Lung (tissue), 12 donors: ENCODE results near the gene GULP1. TPM values are rescaled to one million over a fixed set of nuclear protein-coding genes. Genes with fewer than 3 reads are reported as not detected.

Experiments used
- ATAC-seq: fragments of 200-7000 bp; cut with Tn5 transposase; one replicate; pipeline ENCODE4 v1.9.1; 2020; ENCODE audit warnings: moderate number of reproducible peaks; ENCODE audit not compliant: insufficient read depth, low FRiP score
- DNase-seq, 3 donors: peaks; one replicate each; pipeline ENCODE4 v3.0.0-alpha.2; 2013 to 2017
- H3K27ac ChIP-seq, 2 donors: one replicate each; pipeline ENCODE4 v1.5.1; 2013; ENCODE audit warnings: mild to moderate bottlenecking in 2 of 2, moderate library complexity in 2 of 2, control low read depth in 1 of 2, inconsistent platforms in 1 of 2, low read depth in 1 of 2, low read length in 1 of 2
- H3K27me3 ChIP-seq, 3 donors: one replicate each; pipeline ENCODE4 v1.5.1; 2013; ENCODE audit warnings: low read length in 2 of 3; ENCODE audit not compliant: control insufficient read depth in 3 of 3, insufficient read depth in 3 of 3
- H3K36me3 ChIP-seq, 4 donors: one replicate each; pipeline ENCODE4 v1.5.1; 2013; ENCODE audit warnings: low read length in 4 of 4, mild to moderate bottlenecking in 1 of 4, moderate library complexity in 1 of 4; ENCODE audit not compliant: control insufficient read depth in 4 of 4, insufficient read depth in 4 of 4
- H3K4me1 ChIP-seq, 5 donors: one replicate each; pipeline ENCODE4 v1.5.1; 2013; ENCODE audit warnings: low read length in 5 of 5, mild to moderate bottlenecking in 2 of 5, moderate library complexity in 1 of 5; ENCODE audit not compliant: control insufficient read depth in 5 of 5, insufficient read depth in 5 of 5
- H3K4me3 ChIP-seq: one replicate; pipeline ENCODE4 v1.5.1; 2013; ENCODE audit warnings: mild to moderate bottlenecking, control low read depth, moderate library complexity
- H3K9ac ChIP-seq, 2 donors: one replicate each; pipeline ENCODE4 v1.5.1; 2013; ENCODE audit warnings: low read length in 2 of 2, control low read depth in 1 of 2; ENCODE audit not compliant: insufficient read depth in 1 of 2
- H3K9me3 ChIP-seq, 4 donors: one replicate each; pipeline ENCODE4 v1.5.1; 2013; ENCODE audit warnings: low read length in 3 of 4, mild to moderate bottlenecking in 1 of 4, moderate library complexity in 1 of 4; ENCODE audit not compliant: control insufficient read depth in 4 of 4, insufficient read depth in 3 of 4
- WGBS, 2 donors: extraction: QIAGEN DNeasy Blood & Tissue Kit; methylation state at CpG; one replicate each; pipeline ENCODE4 v1.1.7; 2013; 5-methylcytosine and 5-hydroxymethylcytosine counted together
- polyA plus RNA-seq, 2 donors: library from polyadenylated mRNA; stranded (reverse); fragments of 200-250 nt; gene quantifications; one replicate each; pipeline ENCODE4 v1.2.1, GENCODE V29; 2013
- total RNA-seq, 2 donors: library from RNA; depleted of rRNA in 1 of 2; stranded (reverse); fragments of >200 nt in 1 of 2; gene quantifications; one replicate each; pipeline ENCODE4 v1.2.1, GENCODE V29; 2014 to 2021
- TF ChIP-seq, protein P1 (sequence below): IDR thresholded peaks from 2 replicates; pipeline ENCODE4 v1.5.1; 2012; ENCODE audit warnings: mild to moderate bottlenecking; ENCODE audit errors: control extremely low read depth, extremely low read depth
- donor health status: control.
- donor health status: control.
- donor health status: Bipolar disorder and iron deficiency.
- donor health status: healthy.
- donor health status: DM: yes; HTN: yes; CAD: no.

GULP1 gene
- total and polyA plus RNA-seq, 4 donors = 9.1 to 86.7 (median 20.1) TPM

- WGBS, 2 donors = 82 to 83% methylated on average over 4 of the region's 4 CpGs
- ATAC-seq (no peak), DNase-seq (peak in 2 of 3 donors; percentile 74 to 77)
These were observed 201.1 kb downstream of the GULP1 start for GRCh38 chr2:188492751-188493150.

GRCh38 chr2:188494906-188495305 is 203.2 kb downstream of the GULP1 start:
- ATAC-seq (no peak), DNase-seq (no peak)
- Histone ChIP-seq H3K9ac (no peak overlapping the region), H3K27ac (no peak overlapping the region), H3K4me1 (peaks cover 0 to 19% (median 0%) of the 10 kb centered on the region in 5 donors), H3K4me3 (no peak overlapping the region), H3K9me3 (no peaks in the 10 kb centered on the region), H3K27me3 (no peaks in the 10 kb centered on the region), H3K36me3 (no peaks in the 10 kb centered on the region)
- TF ChIP-seq, protein P1, sequence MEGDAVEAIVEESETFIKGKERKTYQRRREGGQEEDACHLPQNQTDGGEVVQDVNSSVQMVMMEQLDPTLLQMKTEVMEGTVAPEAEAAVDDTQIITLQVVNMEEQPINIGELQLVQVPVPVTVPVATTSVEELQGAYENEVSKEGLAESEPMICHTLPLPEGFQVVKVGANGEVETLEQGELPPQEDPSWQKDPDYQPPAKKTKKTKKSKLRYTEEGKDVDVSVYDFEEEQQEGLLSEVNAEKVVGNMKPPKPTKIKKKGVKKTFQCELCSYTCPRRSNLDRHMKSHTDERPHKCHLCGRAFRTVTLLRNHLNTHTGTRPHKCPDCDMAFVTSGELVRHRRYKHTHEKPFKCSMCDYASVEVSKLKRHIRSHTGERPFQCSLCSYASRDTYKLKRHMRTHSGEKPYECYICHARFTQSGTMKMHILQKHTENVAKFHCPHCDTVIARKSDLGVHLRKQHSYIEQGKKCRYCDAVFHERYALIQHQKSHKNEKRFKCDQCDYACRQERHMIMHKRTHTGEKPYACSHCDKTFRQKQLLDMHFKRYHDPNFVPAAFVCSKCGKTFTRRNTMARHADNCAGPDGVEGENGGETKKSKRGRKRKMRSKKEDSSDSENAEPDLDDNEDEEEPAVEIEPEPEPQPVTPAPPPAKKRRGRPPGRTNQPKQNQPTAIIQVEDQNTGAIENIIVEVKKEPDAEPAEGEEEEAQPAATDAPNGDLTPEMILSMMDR = no peak

More at GRCh38 chr2:188492751-188493150, 201.1 kb downstream of the GULP1 start:
- Histone ChIP-seq H3K9me3 (no peaks in the 10 kb centered on the region), H3K4me1 (peaks cover 0 to 19% (median 0%) of the 10 kb centered on the region in 5 donors), H3K4me3 (no peak overlapping the region), H3K9ac (no peak overlapping the region), H3K27ac (no peak overlapping the region), H3K36me3 (no peaks in the 10 kb centered on the region), H3K27me3 (no peaks in the 10 kb centered on the region)
- TF ChIP-seq, protein P1 = no peak

DNA sequence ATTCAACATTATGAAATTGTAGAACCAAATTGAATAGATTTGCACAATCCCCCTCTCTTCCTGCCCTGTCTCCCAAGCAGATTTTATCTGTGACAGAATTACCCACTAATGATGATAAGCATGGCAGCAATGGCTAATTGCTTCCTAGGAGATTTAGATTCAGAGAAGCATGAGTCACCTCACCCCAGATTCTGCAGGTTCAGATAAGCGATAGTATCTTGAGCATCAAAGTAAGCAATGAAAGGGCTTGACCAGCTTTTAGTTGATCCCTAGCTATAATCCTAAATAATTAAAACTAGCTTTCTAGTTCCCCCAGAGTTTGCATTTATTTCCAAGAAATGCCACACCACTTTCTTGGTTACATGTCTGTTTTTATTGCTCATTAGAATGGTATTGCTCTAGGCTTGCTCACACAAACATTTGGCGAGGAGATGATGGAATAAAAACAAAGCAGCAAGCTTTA is 204.3 kb downstream of the GULP1 start:
- H3K9ac ChIP-seq = no peak overlapping the region
- ATAC-seq (no peak), DNase-seq (no peak)
- H3K4me1 ChIP-seq = peaks cover 0 to 13% (median 0%) of the 10 kb centered on the region in 5 donors
- no peak overlapping the region for H3K27ac ChIP-seq
- no peaks in the 10 kb centered on the region for H3K9me3 ChIP-seq
- H3K36me3 ChIP-seq = no peaks in the 10 kb centered on the region
- WGBS, 2 donors = 80 to 89% methylated on average over 2 of the region's 2 CpGs
- H3K27me3 ChIP-seq = no peaks in the 10 kb centered on the region
- no peak overlapping the region for H3K4me3 ChIP-seq
- TF ChIP-seq, protein P1 = no peak

DNA sequence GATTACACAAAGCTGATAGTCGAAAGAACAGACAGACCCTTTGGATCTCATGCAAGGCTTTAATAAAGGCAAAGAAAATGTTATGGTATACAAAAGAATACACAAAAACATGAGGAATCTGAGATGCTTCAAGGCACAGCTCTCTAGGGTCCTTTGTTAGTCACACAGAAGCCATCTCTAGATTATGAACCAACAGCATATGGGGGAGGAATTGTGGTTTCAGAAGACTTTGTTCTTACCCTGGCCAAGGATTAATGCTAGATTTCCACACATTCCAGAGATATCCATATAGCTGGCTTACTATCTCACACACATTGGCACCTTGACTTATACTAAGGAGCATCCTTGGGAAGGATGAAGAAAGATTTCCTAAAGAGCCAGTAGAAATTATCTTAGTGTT is 206.1 kb downstream of the GULP1 start:
- H3K9me3 ChIP-seq = no peaks in the 10 kb centered on the region
- TF ChIP-seq, protein P1 = no peak
- peaks cover 0 to 7% (median 0%) of the 10 kb centered on the region in 5 donors for H3K4me1 ChIP-seq
- no peak for ATAC-seq
- no peak overlapping the region for H3K9ac ChIP-seq
- no peaks in the 10 kb centered on the region for H3K27me3 ChIP-seq
- H3K36me3 ChIP-seq = peaks cover 0 to under 1% (median 0%) of the 10 kb centered on the region in 4 donors
- H3K4me3 ChIP-seq = no peak overlapping the region
- no peak overlapping the region for H3K27ac ChIP-seq
- 96 to 97% methylated on average over 1 of the region's 1 CpG for WGBS, 2 donors
- DNase-seq = no peak
